Cardiac muscle cell (in vitro differentiated cells and primary cell): ENCODE results near the gene NFATC1. TPM values are rescaled to one million over a fixed set of nuclear protein-coding genes. Genes with fewer than 3 reads are reported as not detected.

Experiments used
- DNase-seq, 2 donors: peaks; one replicate each; pipeline versions ENCODE4 v3.0.0 to v3.0.0-alpha.2; 2010 to 2017; ENCODE audit warnings: low read depth in 1 of 2, low spot score in 1 of 2
- H3K27ac ChIP-seq: fragments of 200-600 bp; sonication (generic); 2 replicates; pipeline ENCODE4 v1.5.1; 2016
- H3K27me3 ChIP-seq: fragments of 200-600 bp; sonication (generic); 2 replicates; pipeline ENCODE4 v1.6.0; 2016; ENCODE audit warnings: control low read depth
- H3K36me3 ChIP-seq: fragments of 200-600 bp; sonication (generic); 2 replicates; pipeline ENCODE4 v1.5.1; 2016; ENCODE audit warnings: control low read depth
- H3K4me1 ChIP-seq: fragments of 200-600 bp; sonication (generic); 2 replicates; pipeline ENCODE4 v1.8.1; 2017; ENCODE audit warnings: low read depth, mild to moderate bottlenecking, mixed run types
- H3K4me3 ChIP-seq: fragments of 200-600 bp; sonication (generic); 2 replicates; pipeline ENCODE4 v1.5.1; 2016; ENCODE audit warnings: mild to moderate bottlenecking
- H3K9me3 ChIP-seq: fragments of 200-600 bp; sonication (generic); 2 replicates; pipeline ENCODE4 v1.5.1; 2017; ENCODE audit warnings: low read depth, mild to moderate bottlenecking, control low read depth
- polyA plus RNA-seq: library from polyadenylated mRNA; unstranded; fragments of >200 nt; fragmentation: Nextera tagmentation; extraction: Ambion mirVana; gene quantifications from 2 replicates; pipeline ENCODE4 v1.2.1, GENCODE V29; 2016
- total RNA-seq: library from RNA; depleted of rRNA; stranded (reverse); fragments of >200 nt; gene quantifications from 2 replicates; pipeline ENCODE4 v1.2.3, GENCODE V29; 2016
- TF ChIP-seq, protein P1 (sequence below): IDR thresholded peaks from 2 replicates; pipeline ENCODE4 v1.5.1; 2012; ENCODE audit warnings: low read depth, mild to moderate bottlenecking, low read length

NFATC1 gene
- total and polyA plus RNA-seq, 2 experiments from 2014 or later, result 10.8 to 11.7 TPM

DNA sequence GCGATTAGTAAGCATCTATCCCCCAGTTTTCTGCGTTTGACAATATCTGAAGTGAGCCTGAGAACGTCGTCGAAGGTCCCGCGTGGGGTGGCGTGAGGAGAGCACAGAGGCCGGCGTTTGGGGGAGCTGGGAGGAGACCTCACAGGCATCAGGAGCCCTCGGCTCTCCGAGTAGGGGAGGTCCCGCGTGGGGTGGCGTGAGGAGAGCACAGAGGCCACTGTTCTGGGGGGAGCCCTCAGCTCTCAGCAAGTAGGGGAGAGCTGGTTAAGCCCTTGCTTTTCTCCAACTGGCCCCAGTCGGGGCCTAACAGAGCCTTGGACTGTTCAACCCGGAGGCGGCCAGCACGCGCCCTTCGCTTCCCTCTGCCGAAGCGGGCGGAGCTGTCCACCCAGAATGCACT is 134.3 kb downstream of the NFATC1 start:
- Histone ChIP-seq H3K4me1 (no peaks in the 10 kb centered on the region), H3K27me3 (no peaks in the 10 kb centered on the region), H3K36me3 (peaks cover 5% of the 10 kb centered on the region), H3K4me3 (no peak overlapping the region), H3K27ac (no peak overlapping the region), H3K9me3 (no peaks in the 10 kb centered on the region)
- TF ChIP-seq, protein P1, sequence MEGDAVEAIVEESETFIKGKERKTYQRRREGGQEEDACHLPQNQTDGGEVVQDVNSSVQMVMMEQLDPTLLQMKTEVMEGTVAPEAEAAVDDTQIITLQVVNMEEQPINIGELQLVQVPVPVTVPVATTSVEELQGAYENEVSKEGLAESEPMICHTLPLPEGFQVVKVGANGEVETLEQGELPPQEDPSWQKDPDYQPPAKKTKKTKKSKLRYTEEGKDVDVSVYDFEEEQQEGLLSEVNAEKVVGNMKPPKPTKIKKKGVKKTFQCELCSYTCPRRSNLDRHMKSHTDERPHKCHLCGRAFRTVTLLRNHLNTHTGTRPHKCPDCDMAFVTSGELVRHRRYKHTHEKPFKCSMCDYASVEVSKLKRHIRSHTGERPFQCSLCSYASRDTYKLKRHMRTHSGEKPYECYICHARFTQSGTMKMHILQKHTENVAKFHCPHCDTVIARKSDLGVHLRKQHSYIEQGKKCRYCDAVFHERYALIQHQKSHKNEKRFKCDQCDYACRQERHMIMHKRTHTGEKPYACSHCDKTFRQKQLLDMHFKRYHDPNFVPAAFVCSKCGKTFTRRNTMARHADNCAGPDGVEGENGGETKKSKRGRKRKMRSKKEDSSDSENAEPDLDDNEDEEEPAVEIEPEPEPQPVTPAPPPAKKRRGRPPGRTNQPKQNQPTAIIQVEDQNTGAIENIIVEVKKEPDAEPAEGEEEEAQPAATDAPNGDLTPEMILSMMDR, result no peak
- DNase-seq, result no peak

DNA sequence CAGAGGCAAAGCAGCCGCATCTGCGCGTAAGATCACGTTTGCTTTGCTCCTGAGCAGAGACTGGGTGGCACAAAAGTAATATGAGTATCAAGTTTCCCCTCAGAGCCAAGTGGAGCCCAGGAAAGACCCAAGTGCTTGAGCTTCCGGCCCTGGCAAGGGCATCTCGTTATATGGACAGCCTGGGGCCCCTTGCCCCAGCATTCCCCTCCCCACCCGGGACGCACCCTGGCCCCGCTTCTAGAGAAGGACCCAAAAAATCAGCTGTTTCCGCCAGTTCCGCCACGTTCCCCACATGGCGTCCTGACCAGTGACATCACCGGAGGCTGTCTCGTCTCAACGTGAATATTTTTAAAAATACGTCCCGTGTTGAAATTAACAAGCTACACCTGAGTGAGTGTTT is 135.1 kb downstream of the NFATC1 start:
- no peaks in the 10 kb centered on the region for H3K4me1 ChIP-seq
- no peak overlapping the region for H3K27ac ChIP-seq
- peaks cover 5% of the 10 kb centered on the region for H3K36me3 ChIP-seq
- H3K9me3 ChIP-seq, result no peaks in the 10 kb centered on the region
- H3K4me3 ChIP-seq, result no peak overlapping the region
- DNase-seq, result no peak
- TF ChIP-seq, protein P1, result no peak
- no peaks in the 10 kb centered on the region for H3K27me3 ChIP-seq

DNA sequence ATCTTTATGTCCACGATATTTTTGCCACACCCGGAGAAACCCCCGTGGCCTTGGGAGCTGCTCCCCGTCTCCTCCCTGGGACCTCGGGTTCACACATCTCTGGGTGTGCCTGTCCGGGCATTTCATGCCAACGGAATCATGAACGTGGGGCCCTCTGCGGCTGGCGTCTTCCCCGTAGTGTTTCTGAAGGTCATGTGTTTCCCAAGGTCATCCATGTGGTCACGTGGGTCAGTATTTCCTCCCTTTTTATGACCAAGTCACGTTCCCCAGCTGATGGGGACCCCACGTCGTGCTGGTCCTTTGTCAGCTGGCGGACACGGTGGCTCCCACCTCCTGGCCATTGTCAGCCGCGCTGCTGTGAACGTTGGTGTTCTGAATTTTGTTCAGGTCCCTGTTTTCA is 135.7 kb downstream of the NFATC1 start:
- H3K9me3 ChIP-seq, result no peaks in the 10 kb centered on the region
- no peak overlapping the region for H3K4me3 ChIP-seq
- no peaks in the 10 kb centered on the region for H3K27me3 ChIP-seq
- no peak for DNase-seq
- H3K4me1 ChIP-seq, result no peaks in the 10 kb centered on the region
- TF ChIP-seq, protein P1, result no peak
- no peak overlapping the region for H3K27ac ChIP-seq
- peaks cover 5% of the 10 kb centered on the region for H3K36me3 ChIP-seq

GRCh38 chr18:79531926-79532312 is 136.2 kb downstream of the NFATC1 start:
- no peak for DNase-seq
- H3K4me3 ChIP-seq, result no peak overlapping the region
- TF ChIP-seq, protein P1, result no peak
- H3K36me3 ChIP-seq, result peaks cover 5% of the 10 kb centered on the region
- H3K27ac ChIP-seq, result no peak overlapping the region
- no peaks in the 10 kb centered on the region for H3K4me1 ChIP-seq
- no peaks in the 10 kb centered on the region for H3K9me3 ChIP-seq
- no peaks in the 10 kb centered on the region for H3K27me3 ChIP-seq

- Histone ChIP-seq H3K36me3 (peaks cover 3% of the 10 kb centered on the region), H3K9me3 (no peaks in the 10 kb centered on the region), H3K27ac (no peak overlapping the region), H3K4me3 (no peak overlapping the region), H3K4me1 (no peaks in the 10 kb centered on the region), H3K27me3 (no peaks in the 10 kb centered on the region)
- TF ChIP-seq, protein P1, result no peak
- peak in 1 of 2 donors; percentile 29 for DNase-seq
Measured at GRCh38 chr18:79532313-79533007, 136.7 kb downstream of the NFATC1 start.

GRCh38 chr18:79533146-79533545 is 137.4 kb downstream of the NFATC1 start:
- Histone ChIP-seq H3K4me1 (no peaks in the 10 kb centered on the region), H3K9me3 (no peaks in the 10 kb centered on the region), H3K27me3 (no peaks in the 10 kb centered on the region), H3K4me3 (no peak overlapping the region), H3K36me3 (no peaks in the 10 kb centered on the region), H3K27ac (no peak overlapping the region)
- DNase-seq, result no peak
- TF ChIP-seq, protein P1, result no peak
